Renal pelvis (tissue), 4 donors: ENCODE measurements around the gene BNIP3. TPM values are rescaled to one million over a fixed set of nuclear protein-coding genes. Genes with fewer than 3 reads are reported as not detected.
"Not testable (repeated sequence)": the region's sequence is repeated elsewhere in the genome, so short reads cannot be mapped to it uniquely, and the experiment has no call there.

Experiments
- DNase-seq: peaks from one replicate; pipeline ENCODE4 v3.0.0-alpha.2; 2013
- polyA plus RNA-seq, 3 donors: library from polyadenylated mRNA; unstranded; fragments of 120-200 nt; gene quantifications; one replicate each; pipeline ENCODE4 v1.2.1, GENCODE V29; 2013; ENCODE audit not compliant: insufficient read length in 3 of 3

BNIP3 gene
- polyA plus RNA-seq, 3 donors: 81.7 to 92.5 (median 87.9) TPM

DNA sequence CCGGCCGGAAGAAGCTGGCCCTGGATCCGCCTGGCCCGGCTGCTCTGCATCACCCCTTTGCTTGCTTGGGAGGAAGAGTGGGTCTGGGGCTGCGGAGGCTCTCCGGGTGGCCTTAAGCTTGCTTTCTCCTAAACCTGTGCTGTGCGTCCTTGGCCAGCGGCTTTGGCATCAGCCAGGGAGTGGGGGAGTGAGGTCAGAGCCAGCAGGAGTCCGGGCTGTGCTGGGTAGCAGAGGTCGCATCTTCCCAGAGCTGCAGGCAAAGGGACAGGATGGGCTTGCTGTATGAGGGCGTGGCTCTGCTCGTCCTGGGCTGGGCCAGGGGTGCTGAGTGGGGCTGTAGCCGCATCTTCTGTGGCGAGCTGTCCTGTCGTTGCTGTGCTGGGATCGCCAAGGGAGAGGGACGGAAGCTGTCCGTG is 21.1 kb downstream of the BNIP3 start:
- DNase-seq: no peak

DNA sequence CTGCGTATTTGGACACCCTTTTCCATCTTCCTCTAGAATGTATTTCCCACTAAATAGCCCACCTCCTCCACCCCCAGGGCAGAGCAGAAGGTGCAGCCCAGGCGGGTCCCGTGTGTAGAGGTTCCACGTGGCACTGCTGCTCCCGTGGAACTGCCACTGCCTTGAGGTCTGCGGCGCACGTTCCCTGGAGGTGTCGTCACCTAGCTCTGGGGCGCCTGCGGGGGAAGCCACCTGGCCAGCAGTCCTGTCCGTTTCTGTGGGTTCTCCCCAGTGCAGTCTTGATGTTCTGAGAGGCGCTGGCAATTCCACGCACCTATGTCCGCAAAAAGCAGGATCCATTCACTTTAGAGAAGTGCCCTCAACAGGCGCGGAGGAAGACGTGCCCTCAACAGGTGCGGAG is 21.9 kb downstream of the BNIP3 start:
- no peak for DNase-seq

DNA sequence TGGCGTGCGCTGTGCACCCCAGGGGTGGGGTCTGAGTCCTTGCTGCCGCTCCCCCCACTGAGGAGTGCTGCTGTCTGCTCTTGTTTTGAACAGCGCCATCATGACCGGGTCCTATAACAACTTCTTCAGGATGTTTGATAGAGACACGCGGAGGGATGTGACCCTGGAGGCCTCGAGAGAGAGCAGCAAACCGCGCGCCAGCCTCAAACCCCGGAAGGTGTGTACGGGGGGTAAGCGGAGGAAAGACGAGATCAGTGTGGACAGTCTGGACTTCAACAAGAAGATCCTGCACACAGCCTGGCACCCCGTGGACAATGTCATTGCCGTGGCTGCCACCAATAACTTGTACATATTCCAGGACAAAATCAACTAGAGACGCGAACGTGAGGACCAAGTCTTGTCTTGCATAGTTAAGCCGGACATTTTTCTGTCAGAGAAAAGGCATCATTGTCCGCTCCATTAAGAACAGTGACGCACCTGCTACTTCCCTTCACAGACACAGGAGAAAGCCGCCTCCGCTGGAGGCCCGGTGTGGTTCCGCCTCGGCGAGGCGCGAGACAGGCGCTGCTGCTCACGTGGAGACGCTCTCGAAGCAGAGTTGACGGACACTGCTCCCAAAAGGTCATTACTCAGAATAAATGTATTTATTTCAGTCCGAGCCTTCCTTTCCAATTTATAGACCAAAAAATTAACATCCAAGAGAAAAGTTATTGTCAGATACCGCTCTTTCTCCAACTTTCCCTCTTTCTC is 26.0 kb downstream of the BNIP3 start:
- DNase-seq: no peak

- DNase-seq: no peak
These were observed 27.3 kb downstream of the BNIP3 start for GRCh38 chr10:131954356-131954965.

- DNase-seq: not testable (repeated sequence)
These were observed 31.8 kb downstream of the BNIP3 start for GRCh38 chr10:131949908-131950307.

DNA sequence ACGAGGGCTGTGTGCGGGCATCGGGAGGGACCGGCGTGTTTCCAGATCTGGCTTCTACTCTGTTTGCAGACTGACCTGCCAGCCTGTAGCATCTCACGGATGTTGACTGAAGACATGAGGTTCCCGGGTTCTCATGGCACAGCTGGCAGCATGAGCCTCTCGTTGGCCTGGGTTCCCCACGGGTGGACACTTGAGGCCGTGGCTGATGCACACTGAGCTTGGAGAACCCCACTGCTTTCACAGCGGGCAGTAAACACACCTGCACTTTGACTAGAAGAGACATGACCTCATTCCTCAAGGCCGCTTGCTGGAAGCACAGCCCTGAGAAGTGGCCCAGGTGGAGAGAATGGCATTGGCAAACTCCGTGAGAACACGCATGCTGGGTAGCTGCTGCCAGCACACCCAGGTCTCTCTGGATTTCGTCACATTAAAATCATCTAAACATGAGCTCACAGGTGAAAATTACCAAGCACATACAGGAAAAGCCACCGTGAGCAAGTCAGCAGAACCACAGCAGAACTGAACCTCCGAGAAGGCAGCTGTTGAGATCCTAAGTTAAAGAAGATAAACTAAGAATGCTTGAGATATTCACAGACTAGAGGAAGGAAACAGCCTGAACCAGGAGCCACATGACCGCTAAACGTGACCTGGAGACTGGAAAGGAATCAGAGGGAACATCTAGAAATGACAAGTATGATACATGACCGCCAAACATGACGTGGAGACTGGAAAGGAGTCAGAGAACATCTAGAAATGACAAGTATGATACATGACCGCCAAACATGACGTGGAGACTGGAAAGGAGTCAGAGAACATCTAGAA is 32.5 kb downstream of the BNIP3 start:
- no peak for DNase-seq

DNA sequence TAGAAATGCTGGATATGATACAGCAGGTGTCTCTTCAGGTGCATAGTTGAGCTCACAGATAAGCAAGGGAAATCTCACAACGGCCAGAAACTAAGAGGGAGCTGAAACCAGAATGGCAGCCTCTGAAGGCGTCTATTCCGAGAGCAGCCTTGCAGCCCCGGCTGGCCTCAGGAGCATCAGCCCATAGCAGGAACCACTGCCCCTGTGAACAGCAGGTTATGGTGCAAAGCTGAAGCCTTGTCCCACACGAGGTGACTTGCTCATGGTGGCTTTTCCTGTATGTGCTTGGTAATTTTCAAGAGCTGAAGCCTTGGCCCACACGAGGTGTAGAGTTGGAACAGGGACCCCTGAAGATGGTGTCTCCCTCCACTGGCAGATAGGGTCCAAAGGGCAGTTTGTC is 33.2 kb downstream of the BNIP3 start:
- DNase-seq: no peak

DNA sequence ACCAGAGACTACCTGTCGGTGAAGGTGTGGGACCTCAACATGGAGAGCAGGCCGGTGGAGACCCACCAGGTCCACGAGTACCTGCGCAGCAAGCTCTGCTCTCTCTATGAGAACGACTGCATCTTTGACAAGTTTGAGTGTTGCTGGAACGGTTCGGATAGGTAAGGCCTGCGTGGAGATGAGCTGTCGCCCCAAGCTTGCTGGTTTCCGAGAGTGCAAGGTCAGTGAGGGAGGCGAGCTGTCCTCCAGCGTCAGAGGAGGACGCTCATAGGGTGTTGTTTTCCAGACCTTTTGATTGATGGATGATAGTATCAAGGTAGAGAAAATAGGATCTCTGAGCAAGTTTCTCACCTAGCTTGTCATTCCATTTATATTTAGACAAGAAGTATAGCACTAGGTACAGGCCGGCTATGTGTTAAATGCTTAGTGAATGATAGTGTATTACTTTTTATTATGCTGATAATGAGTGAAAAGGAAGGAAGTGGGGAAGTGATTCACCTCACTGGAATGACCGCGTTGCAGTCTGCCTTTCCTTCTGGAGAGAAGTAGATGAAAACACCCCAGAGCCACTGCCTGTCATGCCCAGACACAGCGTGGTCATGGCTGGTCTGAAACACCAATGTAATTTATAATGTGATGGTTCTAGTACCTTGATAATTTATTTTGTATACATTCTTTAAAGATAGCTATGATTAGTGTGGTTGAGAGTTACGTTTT is 33.9 kb downstream of the BNIP3 start:
- DNase-seq: no peak

GRCh38 chr10:131946880-131947279 is 34.8 kb downstream of the BNIP3 start:
- DNase-seq: no peak

DNA sequence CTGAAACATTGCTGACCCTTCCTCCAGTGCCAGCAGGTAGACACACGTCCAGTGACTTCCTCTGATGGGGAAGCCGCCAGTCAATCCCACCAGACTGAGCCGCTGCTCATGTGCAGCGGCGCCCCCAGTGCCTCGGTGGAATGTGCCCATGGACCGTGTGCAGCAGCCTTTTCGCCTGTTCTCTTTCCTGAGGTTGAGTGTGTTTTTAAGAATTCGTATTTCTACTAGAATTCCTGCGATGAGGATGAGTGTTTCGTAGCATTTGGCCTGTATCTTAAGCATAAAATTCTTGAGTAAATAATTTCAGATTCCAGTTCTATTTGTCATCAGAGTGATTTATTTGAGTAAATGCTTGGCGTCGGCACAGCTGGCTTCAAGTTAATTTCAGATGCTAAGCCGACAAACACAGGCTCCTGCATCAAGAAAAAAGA is 35.4 kb downstream of the BNIP3 start:
- DNase-seq: no peak

DNA sequence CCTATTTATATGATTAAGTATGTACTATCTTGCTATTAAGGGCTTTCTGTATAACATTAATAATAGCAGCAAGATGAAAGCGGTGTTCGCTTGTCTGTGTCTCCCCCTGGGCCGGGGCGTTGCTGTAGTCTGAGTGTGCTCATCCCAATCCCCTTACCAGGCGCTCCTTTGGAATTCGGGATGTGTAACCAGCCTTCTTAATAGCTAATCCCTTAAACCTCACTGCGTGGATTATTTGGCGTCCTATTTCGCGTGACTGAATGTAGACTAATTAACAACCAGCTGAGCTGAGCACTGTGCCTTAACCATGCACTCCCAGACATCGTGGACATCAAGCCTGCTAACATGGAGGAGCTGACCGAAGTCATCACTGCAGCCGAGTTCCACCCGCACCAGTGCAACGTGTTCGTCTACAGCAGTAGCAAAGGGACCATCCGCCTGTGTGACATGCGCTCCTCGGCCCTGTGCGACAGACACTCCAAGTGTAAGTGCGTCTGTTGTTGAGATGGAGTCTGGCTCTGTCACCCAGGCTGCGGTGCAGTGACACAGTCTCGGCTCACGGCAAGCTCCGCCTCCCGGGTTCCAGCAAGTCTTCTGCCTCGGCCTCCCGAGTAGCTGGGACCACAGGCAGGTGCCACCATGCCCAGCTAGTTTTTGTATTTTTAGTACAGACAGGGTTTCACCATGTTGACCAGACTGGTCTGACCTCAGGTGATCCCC is 36.6 kb downstream of the BNIP3 start:
- no peak for DNase-seq

DNA sequence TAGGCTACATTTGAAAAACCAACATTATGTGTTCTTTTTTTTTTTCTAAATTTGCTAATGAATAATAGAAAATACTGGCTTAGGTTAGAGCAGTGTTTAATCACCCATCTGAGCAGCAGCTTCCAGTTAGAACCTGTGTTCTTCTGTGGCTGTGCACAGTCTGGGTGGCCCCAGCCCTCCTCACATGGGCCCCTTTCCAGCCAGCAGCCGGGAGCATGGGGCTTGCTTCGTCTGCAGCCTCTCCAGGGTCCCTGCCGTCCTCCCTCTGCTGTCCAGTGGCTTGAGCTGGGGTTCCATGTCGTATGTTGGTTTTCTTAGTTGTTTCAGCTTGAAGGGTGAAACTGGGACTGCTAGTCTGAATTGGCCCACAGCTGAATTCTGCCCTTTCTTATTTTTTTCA is 37.3 kb downstream of the BNIP3 start:
- DNase-seq: no peak

DNA sequence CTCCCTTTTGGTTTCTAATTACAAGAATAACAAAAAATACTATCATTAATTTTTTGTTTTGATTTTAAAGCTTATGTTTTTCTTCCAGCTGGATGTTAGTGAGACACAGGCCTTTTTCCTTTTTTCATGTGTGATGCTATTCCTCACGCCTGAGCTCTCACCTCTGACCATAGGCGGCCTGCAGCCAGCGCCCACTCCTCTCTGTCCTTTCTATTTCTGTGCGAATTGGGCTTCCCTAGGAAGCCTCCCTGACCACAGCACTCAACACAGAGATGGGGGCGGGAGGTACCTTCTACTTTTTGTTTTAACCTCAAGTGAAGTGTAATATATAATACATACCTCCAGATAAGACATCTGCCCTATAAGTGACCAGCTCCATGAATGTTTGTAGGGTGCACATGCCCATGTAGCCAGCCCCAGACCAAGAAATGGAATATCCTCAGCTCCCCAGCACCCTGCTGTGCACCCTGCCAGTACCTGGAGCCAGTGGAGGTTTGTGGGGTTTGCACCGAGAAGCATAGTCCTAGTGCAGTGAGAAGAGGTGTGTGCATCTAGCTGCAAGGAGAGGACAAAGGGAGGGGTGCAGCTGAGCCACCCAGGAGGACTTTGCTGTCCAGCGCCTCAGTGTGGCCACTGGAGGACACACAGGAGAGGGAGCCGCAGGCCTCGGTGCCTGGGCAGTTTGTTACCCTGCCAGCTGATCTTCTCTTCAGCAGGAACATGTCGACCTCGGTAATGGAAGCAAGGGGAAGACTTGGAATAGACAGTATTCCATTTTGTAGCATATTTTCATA is 38.5 kb downstream of the BNIP3 start:
- no peak for DNase-seq

- DNase-seq: no peak
These were observed 39.3 kb downstream of the BNIP3 start for GRCh38 chr10:131942455-131942854.

DNA sequence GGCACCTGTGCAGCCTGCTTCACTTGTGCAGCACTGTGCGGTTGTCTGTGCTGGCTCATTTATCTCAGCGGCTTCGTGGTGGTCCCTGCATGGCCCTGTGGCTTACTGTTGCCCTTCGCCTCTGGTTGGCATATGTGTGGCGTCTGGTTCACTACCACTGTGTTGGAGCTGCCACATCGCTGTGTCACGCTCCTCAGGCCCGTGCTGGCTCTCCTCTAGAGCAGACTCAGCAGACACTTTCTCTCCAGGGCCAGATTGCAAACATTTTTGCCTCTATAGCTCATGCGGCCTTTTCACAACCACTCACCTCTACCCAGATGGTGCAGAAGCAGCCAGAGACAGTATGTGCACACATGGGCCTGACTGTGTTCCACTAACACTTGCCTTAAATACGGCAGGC is 43.0 kb downstream of the BNIP3 start:
- DNase-seq: no peak

- DNase-seq: peak; percentile 38
These were observed 43.9 kb downstream of the BNIP3 start for GRCh38 chr10:131937836-131938235.

- no peak for DNase-seq
These were observed 45.0 kb downstream of the BNIP3 start for GRCh38 chr10:131936736-131937135.

GRCh38 chr10:131936294-131936693 is 45.4 kb downstream of the BNIP3 start:
- no peak for DNase-seq

GRCh38 chr10:131935260-131935659 is 46.5 kb downstream of the BNIP3 start:
- DNase-seq: no peak

DNA sequence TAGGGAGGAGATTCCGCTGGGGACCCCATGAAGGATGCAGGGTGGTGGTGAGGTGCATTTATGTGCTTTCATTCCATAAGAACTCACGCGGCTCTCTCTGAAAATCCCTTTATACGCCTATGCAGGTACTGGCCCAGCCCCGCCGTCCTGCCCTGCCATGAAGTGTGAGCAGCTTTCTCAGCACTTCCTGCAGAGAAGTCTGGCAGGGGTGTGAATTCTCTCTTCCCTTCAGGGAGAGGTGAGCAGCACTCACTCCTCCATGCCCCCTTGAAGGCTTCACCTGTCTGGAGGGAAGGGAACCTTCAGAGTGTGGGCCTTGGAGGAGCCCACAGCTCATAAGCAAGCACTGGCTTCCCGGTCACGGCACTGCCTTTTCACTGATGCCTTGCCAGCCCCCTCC is 47.0 kb downstream of the BNIP3 start:
- DNase-seq: no peak

GRCh38 chr10:131933696-131934086 is 48.0 kb downstream of the BNIP3 start:
- DNase-seq: no peak
